ENCODE measurements around the gene SPEG.

The SPEG gene

GRCh38 chr2:219533930-219534661 is 99.5 kb downstream of the SPEG start:
- no peak for DNase-seq (ENCODE audit: low spot score)

- DNase-seq (ENCODE audit: low spot score) = no peak
These were observed 101.8 kb downstream of the SPEG start for GRCh38 chr2:219536425-219536824.

GRCh38 chr2:219536967-219537366 is 102.3 kb downstream of the SPEG start:
- no peak for DNase-seq (ENCODE audit: low spot score)

- no peak for DNase-seq (ENCODE audit: low spot score)
These were observed 103.2 kb downstream of the SPEG start for GRCh38 chr2:219537657-219538488.

- no peak for DNase-seq (ENCODE audit: low spot score)
These were observed 103.9 kb downstream of the SPEG start for GRCh38 chr2:219538504-219538951.

- DNase-seq (ENCODE audit: low spot score) = no peak
These were observed 104.5 kb downstream of the SPEG start for GRCh38 chr2:219538956-219539788.

- DNase-seq (ENCODE audit: low spot score) = no peak
These were observed 105.5 kb downstream of the SPEG start for GRCh38 chr2:219539926-219540678.

- DNase-seq (ENCODE audit: low spot score) = no peak
These were observed 106.3 kb downstream of the SPEG start for GRCh38 chr2:219540784-219541504.

GRCh38 chr2:219541611-219542180 is 107.1 kb downstream of the SPEG start:
- DNase-seq (ENCODE audit: low spot score) = no peak

- DNase-seq (ENCODE audit: low spot score) = no peak
These were observed 108.4 kb downstream of the SPEG start for GRCh38 chr2:219542931-219543595.

- DNase-seq (ENCODE audit: low spot score) = peak; percentile 99
These were observed 109.1 kb downstream of the SPEG start, which contains the start of the genes CHPF and TMEM198 for GRCh38 chr2:219543596-219544358. TSS of gene CHPF (minus strand) at chr2:219543809. CDS start at chr2:219543538, 271 bp downstream. TSS of gene TMEM198 (plus strand) at chr2:219544028. CDS start at chr2:219544728, 700 bp downstream.

GRCh38 chr2:219544567-219544966 is 109.9 kb downstream of the SPEG start:
- DNase-seq (ENCODE audit: low spot score) = no peak

- DNase-seq (ENCODE audit: low spot score) = no peak
These were observed 110.8 kb downstream of the SPEG start for GRCh38 chr2:219545295-219545942.

- no peak for DNase-seq (ENCODE audit: low spot score)
These were observed 111.3 kb downstream of the SPEG start for GRCh38 chr2:219545943-219546352.

- DNase-seq (ENCODE audit: low spot score) = no peak
These were observed 113.0 kb downstream of the SPEG start for GRCh38 chr2:219547621-219548020.
